HG02884 (cell line): ENCODE results near the gene TMEM167B.
"Not testable (repeated sequence)": the region's sequence is repeated elsewhere in the genome, so short reads cannot be mapped to it uniquely, and the experiment has no call there.

Experiments
- ATAC-seq: cut with Tn5 transposase; IDR thresholded peaks from one replicate; pipeline ENCODE4 v1.9.1; 2021; ENCODE audit warnings: mild to moderate bottlenecking, moderate library complexity; ENCODE audit not compliant: unreplicated experiment

TMEM167B gene

DNA sequence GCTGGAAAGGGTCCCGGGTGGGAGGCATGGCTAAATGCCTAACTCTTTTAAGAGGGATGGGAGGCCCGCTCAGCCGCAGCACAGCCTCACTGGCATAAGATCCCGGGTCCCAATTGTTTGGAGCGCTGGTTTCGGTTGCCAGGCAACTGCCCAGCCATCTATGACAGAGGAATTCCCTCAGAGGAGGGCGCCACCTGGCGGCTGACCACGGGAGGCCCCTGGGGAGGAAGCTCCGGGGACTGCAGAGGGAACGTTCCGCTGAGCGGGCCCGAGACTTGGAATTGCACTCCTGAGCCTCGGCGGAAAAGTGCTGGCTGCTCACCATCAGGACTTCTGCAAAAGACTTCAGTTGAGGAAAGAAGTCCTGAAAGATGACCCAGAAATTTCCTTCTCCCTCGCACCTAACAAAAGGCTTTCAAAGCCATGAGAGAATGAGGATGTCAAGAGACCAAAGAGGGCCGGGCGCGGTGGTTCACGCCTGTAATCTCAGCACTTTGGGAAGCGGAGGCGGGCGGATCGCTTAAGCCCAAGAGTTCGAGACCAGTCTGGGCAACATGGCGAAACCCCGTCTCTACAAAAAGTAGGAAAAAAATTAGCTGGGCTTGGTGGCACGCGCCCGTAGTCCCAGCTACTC, 22.2 kb downstream of the TMEM167B start:
- peak; percentile 53 for ATAC-seq

DNA sequence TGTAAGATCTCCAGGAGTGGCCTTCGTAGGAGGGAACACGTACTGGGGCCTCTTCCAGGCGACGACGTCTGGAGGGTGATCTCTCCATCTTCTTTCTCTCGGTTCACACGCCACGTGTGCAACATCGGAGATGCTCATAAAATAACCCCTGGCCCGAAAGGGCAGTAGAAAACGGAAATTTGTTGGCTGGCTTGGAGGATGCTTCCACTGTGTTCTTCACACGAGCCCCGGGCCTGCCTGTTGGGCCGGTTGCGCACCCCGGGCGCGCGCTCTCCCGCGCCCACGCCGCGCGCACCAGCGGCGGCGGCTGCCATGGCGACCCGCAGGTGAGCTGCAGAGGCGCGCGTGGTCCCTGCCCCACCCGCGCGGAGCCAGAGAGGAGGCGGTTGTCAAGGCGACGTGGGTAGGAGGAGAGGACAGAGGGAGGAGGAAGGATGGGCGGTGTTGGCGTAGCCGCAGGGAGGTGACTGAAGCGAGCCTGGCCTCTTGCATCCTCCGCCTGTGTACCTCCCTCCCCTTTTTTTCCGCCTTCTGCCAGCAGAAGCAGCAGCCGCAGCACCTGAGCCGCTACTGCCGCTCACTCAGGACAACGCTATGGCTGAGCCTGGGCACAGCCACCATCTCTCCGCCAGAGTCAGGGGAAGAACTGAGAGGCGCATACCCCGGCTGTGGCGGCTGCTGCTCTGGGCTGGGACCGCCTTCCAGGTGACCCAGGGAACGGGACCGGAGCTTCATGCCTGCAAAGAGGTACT, 23.2 kb downstream of the TMEM167B start, which contains the start of gene ELAPOR1:
Gene ELAPOR1 (plus strand): TSS at position 526 of the 752 bp plus-strand sequence. CDS start 69 bp downstream, at position 595.
- peak; percentile 44 for ATAC-seq

DNA sequence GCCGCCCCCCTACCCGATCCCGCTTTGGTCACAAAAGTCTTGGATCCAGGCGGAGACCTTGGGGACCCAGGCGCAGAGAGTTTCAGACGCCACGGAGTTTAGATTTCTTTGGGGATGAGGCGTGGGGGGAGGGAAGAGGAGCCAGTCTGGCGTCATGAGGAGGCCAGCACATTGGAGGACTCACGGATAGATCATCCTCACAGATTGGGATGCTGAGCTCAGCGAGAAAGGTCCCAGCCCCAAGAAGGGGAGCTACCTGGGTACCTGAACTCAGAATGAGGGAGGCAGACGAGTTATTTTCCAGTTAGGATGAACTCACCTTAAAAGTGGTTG, 23.7 kb downstream of the TMEM167B start:
- no peak for ATAC-seq

DNA sequence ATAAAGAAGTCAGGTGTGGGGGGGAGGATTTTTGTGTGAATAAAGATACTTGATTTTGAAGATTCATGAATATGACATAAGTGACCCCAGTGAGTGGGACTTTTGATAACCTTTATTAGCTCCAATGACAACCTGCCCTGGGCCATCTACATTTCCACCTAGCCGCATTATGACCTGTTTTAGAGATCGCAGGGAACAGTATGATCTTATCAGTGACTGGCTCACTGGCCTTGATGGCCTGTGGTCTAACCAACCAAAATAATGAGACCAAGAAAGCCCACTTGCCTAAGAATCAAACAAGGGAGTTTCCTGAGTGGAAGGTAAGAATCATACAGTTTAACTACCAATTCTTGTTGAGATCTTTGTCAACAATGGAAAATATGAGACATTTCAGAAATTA, 25.1 kb downstream of the TMEM167B start:
- ATAC-seq, result no peak

- no peak for ATAC-seq
Measured at GRCh38 chr1:109116286-109116685, 25.7 kb downstream of the TMEM167B start.

- no peak for ATAC-seq
Measured at GRCh38 chr1:109118089-109118488, 27.5 kb downstream of the TMEM167B start.

- no peak for ATAC-seq
Measured at GRCh38 chr1:109120356-109120755, 29.8 kb downstream of the TMEM167B start.

DNA sequence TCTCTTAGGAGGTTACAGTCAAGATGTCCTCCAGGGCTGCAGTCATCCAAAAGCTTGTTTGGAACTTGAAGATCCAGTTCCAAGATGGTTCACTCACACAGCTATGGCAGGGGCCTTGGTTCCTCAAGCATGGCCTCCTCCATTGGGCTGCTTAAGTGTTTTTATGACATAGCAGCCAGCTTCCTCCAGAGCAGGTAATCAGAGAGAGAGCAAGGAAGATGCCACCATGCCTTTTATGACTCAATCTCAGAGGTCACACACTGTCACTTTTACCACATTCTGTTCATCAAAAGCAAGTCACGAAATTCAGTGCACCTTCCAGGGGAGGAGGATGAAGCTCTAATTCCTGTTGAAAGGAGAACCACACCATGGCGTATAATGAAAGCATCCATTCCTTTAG, 40.5 kb downstream of the TMEM167B start:
- no peak for ATAC-seq

GRCh38 chr1:109131800-109132199, 41.2 kb downstream of the TMEM167B start:
- ATAC-seq, result no peak

- ATAC-seq, result no peak
Measured at GRCh38 chr1:109133002-109133706, 42.6 kb downstream of the TMEM167B start.

DNA sequence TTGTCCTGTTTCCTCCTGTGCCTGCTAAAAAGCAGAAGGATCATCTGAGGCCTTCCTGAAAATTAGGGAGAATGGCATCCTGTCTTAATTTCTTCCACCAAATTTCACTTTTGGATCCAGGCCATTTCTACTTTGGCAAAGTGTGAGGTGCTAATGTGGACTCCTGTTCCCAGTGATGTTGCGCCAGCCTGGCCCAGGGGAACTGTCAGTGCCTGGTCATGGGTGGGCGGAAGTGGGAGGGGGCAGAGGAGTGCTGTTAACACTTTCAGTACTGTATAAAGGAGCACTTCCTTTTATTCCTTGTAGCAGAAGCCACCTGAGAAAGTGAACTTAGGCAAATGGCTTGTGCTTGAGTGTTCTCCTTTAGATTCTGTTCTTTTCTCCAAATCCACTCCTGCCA, 43.3 kb downstream of the TMEM167B start:
- ATAC-seq, result no peak

DNA sequence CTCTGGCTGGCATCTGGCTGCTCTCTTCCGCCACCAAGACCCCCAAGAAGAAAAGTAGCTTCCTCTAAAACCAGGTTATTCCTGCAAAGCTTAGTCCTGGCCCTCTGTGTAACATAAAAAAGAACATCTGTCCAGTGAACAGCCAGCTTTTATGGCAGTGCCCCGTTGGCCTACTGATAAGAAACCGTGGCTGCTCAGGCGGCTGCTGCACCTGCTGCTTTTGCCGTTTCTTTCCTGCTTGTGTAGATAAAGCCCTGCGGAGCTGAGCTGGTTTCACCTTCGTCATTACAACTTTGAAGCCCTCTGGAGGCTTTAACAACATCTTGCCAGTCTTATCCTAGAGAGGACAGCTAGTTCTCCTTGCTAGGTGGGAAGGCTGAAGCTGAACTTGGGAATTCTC, 43.9 kb downstream of the TMEM167B start:
- no peak for ATAC-seq

GRCh38 chr1:109135940-109136339, 45.4 kb downstream of the TMEM167B start:
- ATAC-seq, result no peak

- ATAC-seq, result no peak
Measured at GRCh38 chr1:109136766-109137165, 46.2 kb downstream of the TMEM167B start.

DNA sequence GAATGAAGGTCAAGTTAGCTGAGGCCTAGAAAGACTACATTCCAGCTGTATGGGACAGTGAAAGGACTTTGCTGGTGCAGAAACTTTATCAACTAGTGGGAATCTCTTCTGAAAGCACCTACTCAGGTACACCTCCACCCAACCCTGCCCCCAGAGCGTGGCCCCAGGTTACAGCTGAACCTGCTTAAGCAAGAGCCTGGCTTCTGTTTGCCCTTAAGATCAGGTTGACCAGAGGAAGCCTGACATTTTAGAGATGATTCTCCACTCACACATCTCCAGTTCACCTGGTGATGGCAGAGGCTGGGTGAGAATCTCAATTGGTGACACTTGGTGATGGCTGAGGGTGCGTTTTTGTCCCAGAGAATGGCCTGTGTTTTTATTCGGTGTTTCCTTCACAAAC, 47.4 kb downstream of the TMEM167B start:
- ATAC-seq, result no peak

- no peak for ATAC-seq
Measured at GRCh38 chr1:109138358-109138757, 47.8 kb downstream of the TMEM167B start.

- no peak for ATAC-seq
Measured at GRCh38 chr1:109140392-109140791, 49.8 kb downstream of the TMEM167B start.

DNA sequence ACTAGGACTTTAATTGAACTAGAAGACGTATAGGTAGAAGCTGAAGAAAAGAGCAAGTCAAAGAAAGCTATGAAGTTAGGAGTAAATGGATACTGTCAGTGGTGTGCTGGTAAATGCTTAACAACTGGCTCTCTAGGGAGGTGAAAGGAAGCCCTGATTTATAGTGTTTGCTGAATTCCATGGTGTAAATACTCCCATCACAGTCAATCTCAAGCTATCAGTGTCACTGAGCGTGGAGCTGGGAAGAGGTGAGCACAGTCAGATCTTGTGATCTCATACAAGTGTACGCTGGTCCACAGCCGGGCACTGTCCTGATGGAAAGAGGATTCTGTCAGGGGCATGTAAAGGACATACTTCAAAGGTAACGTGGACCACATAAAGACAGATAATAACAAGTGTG, 51.7 kb downstream of the TMEM167B start:
- ATAC-seq, result no peak

GRCh38 chr1:109142725-109143124, 52.2 kb downstream of the TMEM167B start:
- not testable (repeated sequence) for ATAC-seq
